Kidney epithelial cell (primary cell): ENCODE results near the gene C1orf198. TPM values are rescaled to one million over a fixed set of nuclear protein-coding genes. Genes with fewer than 3 reads are reported as not detected.

Source experiments
- DNase-seq: peaks from one replicate; pipeline ENCODE4 v3.0.0-alpha.2; 2010; ENCODE audit warnings: low read depth
- H3K27me3 ChIP-seq: 2 replicates; pipeline ENCODE4 v1.6.0; 2011; ENCODE audit warnings: low read length; ENCODE audit not compliant: control insufficient read depth, insufficient read depth
- H3K36me3 ChIP-seq: 2 replicates; pipeline ENCODE4 v1.5.1; 2011; ENCODE audit warnings: low read length; ENCODE audit not compliant: control insufficient read depth, insufficient read depth
- H3K4me3 ChIP-seq: 2 replicates; pipeline ENCODE4 v1.5.1; 2011; ENCODE audit warnings: low read depth, mild to moderate bottlenecking, control low read depth, low read length
- CTCF ChIP-seq: IDR thresholded peaks from 2 replicates; pipeline ENCODE4 v1.5.1; 2011; ENCODE audit warnings: mild to moderate bottlenecking, moderate library complexity, low read length, control low read depth, inconsistent platforms; ENCODE audit not compliant: insufficient read depth, poor library complexity, severe bottlenecking
- total RNA-seq: library from RNA; depleted of rRNA; stranded (reverse); fragments of >200 nt; gene quantifications from 2 replicates; pipeline ENCODE4 v1.2.3, GENCODE V29; 2015

C1orf198 gene
- total RNA-seq, 1 donor from 2014 or later, result 68.6 TPM

DNA sequence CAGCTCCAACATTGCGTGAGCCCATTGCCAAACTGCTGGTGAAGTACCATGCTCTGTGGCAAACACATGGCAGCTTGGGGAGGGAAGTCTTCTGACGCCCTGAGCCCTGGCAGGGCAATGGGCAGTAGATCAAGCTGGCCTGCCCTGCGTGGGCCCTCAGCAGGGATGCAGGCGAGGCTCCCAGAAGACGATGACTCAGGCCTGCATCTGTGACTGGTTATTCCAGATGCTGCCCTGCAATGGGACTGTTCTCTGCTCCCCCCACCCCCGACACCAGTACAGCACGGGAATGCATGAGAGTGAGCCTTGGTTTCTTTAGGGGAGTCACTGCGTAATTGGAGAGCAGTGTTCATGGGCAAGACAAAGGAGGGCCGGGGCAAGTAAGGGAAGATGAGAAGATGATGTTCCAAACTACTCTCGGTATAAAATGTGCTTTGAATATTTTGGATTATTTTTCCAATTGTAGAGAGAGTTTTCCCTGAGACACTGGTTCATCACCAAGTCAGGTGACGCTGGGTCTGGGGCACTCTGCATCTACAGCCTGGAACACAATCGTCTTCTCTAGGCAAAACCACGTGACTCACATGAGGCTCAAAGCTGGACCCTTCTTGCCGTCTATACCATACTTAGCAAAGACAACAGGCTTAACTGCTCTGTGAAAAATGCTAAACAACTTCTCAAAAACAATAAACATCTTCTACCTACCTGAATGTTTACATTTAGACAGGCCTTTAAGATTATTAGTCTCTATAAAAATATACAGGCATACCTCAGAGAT lies 9.0 kb upstream of the C1orf198 start:
- no peaks in the 10 kb centered on the region for H3K36me3 ChIP-seq
- DNase-seq, result no peak
- H3K4me3 ChIP-seq, result no peak overlapping the region
- no peak for TF ChIP-seq CTCF
- peaks cover 16% of the 10 kb centered on the region for H3K27me3 ChIP-seq

- no peak for TF ChIP-seq CTCF
- Histone ChIP-seq H3K27me3 (peaks cover 16% of the 10 kb centered on the region), H3K36me3 (no peaks in the 10 kb centered on the region), H3K4me3 (no peak overlapping the region)
- no peak for DNase-seq
Measured at GRCh38 chr1:230876660-230877059, 8.3 kb upstream of the C1orf198 start.

- TF ChIP-seq CTCF, result no peak
- H3K4me3 ChIP-seq, result no peak overlapping the region
- H3K27me3 ChIP-seq, result peaks cover 11% of the 10 kb centered on the region
- DNase-seq, result no peak
- H3K36me3 ChIP-seq, result no peaks in the 10 kb centered on the region
Measured at GRCh38 chr1:230875370-230875769, 7.0 kb upstream of the C1orf198 start.

GRCh38 chr1:230870916-230871315 lies 2.6 kb upstream of the C1orf198 start:
- Histone ChIP-seq H3K27me3 (no peaks in the 10 kb centered on the region), H3K4me3 (no peak overlapping the region), H3K36me3 (no peaks in the 10 kb centered on the region)
- DNase-seq, result no peak
- no peak for TF ChIP-seq CTCF

- no peak for TF ChIP-seq CTCF
- H3K36me3 ChIP-seq, result no peaks in the 10 kb centered on the region
- no peak for DNase-seq
- no peak overlapping the region for H3K4me3 ChIP-seq
- no peaks in the 10 kb centered on the region for H3K27me3 ChIP-seq
Measured at GRCh38 chr1:230869500-230869899, 1.2 kb upstream of the C1orf198 start.
